ACHN (cell line): Measurements from ENCODE around the gene POC1A.
A peak's percentile ranks its signal among the peaks of the same experiment; 100 is the strongest.

Experiments
- DNase-seq: peaks from one replicate; pipeline ENCODE4 v3.0.0-alpha.2; 2015
- in situ Hi-C: cut with HindIII; loops from 2 replicates; pipeline ENCODE4 v1.10.0; 2017; ENCODE audit warnings: low sequenced_read_pairs, low pct_ligation_motif_present, low pct_unique_long_range_greater_than_20kb

Gene POC1A

GRCh38 chr3:52063026-52063723, 91.0 kb downstream of the POC1A start:
- in situ Hi-C loops = no loop called here
- no peak for DNase-seq

GRCh38 chr3:52062505-52062904, 91.7 kb downstream of the POC1A start:
- DNase-seq = peak; percentile 86
- in situ Hi-C loops = no loop called here

GRCh38 chr3:52061121-52061910, 92.9 kb downstream of the POC1A start:
- in situ Hi-C loops = no loop called here
- no peak for DNase-seq

GRCh38 chr3:52059781-52060180, 94.4 kb downstream of the POC1A start:
- in situ Hi-C loops = no loop called here
- no peak for DNase-seq

- in situ Hi-C loops = no loop called here
- no peak for DNase-seq
Measured at GRCh38 chr3:52057812-52058495, 96.3 kb downstream of the POC1A start.

DNA sequence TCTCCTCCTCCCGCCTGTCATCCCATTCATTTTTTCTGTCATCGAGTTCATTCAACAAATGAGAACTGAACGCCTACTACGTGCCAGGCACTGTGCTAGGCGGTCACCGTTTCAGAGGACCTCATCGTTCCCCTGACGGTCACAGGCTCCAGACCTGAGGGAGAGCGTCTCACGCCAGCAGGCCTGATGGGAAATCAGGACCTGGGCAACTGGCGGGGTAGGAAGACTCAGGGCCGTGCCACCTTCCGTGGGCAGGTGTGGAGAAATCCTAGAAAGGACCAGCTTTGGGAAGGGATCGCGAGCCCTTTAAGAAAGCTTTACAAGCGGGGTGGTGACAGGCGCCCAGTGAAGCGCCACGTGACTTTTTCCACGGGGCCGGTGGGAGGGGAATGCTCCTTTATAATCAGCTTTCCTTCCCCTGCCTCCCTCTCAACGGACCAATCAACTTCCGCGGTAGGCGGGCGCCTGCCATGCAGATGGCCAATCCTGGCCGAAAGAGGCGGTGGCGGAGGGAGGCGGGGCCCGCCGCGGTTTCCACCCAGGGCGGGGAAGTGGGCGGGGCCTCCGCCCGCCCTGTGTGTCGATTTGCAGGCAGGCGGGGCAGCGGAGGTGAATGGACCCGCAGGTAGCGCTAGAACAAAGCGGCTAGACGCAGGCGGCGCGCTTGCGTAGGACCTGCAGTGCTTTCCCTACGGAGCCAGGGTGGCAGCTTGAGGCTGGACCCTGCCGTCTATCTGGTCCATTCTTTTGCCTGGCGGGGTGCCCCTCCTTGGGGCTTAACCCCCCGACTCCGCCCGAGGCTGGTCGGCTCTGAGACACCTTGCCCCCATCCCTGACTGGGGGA, 97.0 kb downstream of the POC1A start:
- in situ Hi-C loops = no loop called here
- peak; percentile 97 for DNase-seq

GRCh38 chr3:52056521-52056967, 97.7 kb downstream of the POC1A start, which contains the start of gene DUSP7:
Gene DUSP7, minus strand, starts transcription at chr3:52056571. Its CDS starts 205 bp downstream, at chr3:52056366.
- DNase-seq = peak; percentile 67
- in situ Hi-C loops = no loop called here

- in situ Hi-C loops = no loop called here
- DNase-seq = peak; percentile 56
Measured at GRCh38 chr3:52055537-52056351, 98.5 kb downstream of the POC1A start.

DNA sequence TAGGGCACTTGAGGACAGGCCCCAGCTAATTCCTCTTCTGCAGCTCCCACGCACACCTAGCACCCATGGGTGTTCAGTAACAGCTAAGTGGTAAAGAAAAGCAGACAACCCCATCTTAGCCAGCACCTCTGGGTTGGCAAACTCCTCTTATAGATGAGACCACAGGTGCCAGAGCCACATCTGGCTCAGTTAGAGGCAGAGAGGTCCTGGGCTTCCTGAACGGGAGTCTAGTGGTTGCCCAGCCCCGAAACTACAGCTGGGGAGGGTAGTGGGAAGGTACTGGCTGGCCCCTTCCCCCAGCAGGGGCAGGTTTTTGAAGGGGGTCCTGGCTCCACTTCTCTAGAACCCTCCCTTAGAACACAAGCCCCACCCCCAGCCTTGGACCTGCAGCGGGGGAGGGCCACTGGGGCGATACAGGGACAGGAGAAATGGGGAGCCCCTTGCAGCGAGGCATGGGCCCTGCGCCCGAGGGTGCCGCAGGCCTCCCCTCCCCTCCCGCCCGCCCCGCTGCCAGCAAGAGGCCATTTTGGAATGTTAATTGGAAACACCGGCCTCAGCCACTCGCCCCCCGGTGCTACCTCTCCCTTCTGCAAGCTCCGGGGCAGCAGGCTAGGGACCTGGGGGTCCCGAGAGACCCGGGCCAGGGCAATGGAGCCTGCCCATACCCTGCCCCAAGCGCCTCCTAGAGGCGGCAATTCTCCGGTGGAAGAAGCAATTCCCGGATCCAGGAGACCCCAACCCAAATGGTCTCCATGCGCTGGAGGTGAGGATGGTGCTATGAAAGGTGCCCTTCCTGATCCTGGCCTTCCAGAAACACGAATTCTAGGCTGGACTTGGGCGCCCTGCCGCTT, 99.3 kb downstream of the POC1A start:
- in situ Hi-C loops = no loop called here
- no peak for DNase-seq

DNA sequence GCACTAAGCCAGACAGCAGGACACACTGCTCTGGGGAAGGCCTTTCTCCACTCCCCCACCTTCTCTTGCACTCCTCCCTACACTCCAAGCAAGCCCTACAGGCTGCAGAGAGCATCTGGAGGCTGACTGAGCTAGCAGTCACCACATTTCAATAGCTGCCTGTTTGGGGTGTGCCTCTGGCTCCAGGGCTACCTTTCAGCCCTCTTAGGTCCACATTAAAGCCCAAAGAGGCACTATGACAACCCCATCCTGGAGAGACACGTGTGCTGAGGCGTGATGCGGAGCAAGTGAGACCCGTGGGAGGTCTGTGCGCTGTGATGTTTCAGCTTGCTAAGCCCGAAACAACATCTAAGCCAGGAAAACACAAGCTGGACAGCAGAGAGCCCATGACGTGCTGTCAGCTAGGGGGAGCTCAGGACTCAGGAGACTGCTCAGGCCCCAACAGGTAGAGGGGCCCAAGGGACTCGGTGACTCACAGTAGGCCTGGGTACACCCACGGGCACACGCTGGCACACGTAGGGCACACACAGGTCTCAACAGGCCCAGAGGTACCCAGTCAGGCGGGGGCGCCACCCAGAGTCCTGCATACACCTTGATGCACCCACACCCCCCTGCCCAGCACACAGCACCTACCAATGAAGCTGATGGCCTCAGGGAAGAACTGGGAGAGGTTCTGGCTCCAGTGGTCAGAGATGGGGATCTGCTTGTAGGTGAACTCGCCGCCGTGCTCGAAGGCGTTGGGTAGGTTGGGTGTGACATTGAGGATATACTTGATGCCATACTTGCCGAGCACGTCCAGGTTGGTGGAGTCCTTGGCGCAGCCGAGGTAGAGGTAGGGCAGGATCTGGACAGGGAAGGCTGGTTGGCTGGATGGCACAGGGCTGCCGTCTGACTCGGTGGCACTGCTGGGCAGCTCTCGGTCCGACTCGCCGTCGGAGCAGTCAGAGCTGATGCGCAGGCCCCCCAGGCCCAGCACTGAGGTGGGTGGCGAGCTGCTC, 100.6 kb downstream of the POC1A start:
- in situ Hi-C loops = no loop called here
- peak; percentile 10 for DNase-seq

DNA sequence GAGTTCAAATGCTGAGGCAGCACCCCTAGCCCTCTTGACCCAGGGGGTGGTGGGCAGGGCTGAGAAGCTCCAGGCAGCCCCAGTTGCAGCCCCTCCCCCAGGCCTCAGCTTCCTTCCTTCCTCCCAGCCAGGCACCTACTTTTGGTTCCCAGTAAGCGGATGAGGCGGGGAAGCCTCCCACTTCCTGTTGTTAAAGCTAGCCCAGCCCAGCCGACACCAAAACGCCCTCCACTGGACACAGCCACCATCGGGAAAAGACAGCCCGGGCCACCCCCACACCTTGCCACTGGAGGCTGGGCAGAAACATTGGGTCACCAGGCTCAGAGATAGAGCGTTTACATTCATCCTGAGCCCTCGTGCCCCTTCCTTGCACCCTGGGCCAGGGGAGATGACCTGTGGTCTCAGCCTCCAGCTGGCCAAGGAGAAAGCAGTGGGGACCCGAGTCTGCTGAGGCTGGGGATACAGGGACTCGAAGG, 101.4 kb downstream of the POC1A start:
- peak; percentile 61 for DNase-seq
- in situ Hi-C loops = no loop called here

DNA sequence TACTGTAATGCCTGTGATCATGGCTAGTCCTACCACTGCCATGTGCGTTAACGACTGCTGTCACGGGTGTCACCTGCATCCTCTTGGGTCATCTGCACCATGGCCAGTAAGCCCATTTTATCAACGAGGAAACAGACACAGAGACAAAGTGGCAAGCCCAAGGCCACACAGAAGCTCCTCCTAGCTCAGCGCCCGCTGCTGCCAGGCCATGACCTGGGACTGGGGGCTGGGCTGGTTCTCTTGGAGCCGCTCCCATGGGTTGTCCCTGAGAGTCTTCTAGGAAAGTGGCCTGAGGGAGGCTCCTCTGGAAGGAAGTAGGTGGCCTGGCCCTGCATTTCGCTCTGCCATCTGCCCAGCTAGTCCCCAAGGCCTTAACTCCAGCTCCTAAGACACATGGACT, 102.8 kb downstream of the POC1A start:
- DNase-seq = no peak
- in situ Hi-C loops = no loop called here

- in situ Hi-C loops = no loop called here
Measured at GRCh38 chr3:52050571-52050970, 103.7 kb downstream of the POC1A start.

GRCh38 chr3:52049503-52049902, 104.7 kb downstream of the POC1A start:
- DNase-seq = no peak
- in situ Hi-C loops = no loop called here

More at GRCh38 chr3:52050571-52050970, 103.7 kb downstream of the POC1A start:
- no peak for DNase-seq

GRCh38 chr3:52047295-52047960, 106.8 kb downstream of the POC1A start:
- DNase-seq = peak; percentile 50
- in situ Hi-C loops = no loop called here
